PC-3 (cell line): ENCODE measurements around the gene MOG. TPM values are rescaled to one million over a fixed set of nuclear protein-coding genes. Genes with fewer than 3 reads are reported as not detected.

Experiments used
- ATAC-seq: fragments of 200-7000 bp; cut with Tn5 transposase; 2 replicates; pipeline ENCODE4 v1.9.1; 2020; ENCODE audit warnings: mild to moderate bottlenecking, moderate library complexity
- BruUV-seq: library from RNA; stranded (reverse); fragments of 400-500 nt; replicated peaks from 2 replicates; lab custom pipeline; 2021; lab: Mats Ljungman, UMichigan
- CTCF ChIA-PET: fragments of 300-600 bp; sonication (Branson Sonifier 250); formaldehyde crosslinking; loops from one replicate; lab custom pipeline; 2022; ENCODE audit warnings: antibody characterized with exemption; lab: Charles Lee
- POLR2A ChIA-PET: fragments of 300-600 bp; sonication (Branson Sonifier 250); formaldehyde crosslinking; loops from one replicate; lab custom pipeline; 2022; ENCODE audit warnings: antibody characterized with exemption; ENCODE audit not compliant: unreplicated experiment; lab: Charles Lee
- DNase-seq: peaks from one replicate; pipeline ENCODE4 v3.0.0-alpha.2; 2015
- H2AFZ ChIP-seq: fragments of 300-600 bp; sonication (generic); 2 replicates; pipeline ENCODE4 v1.6.0; 2016; ENCODE audit warnings: antibody characterized with exemption, low read length
- H3F3A ChIP-seq: fragments of 300-600 bp; sonication (generic); one replicate; pipeline ENCODE4 v1.6.0; 2017; ENCODE audit warnings: antibody characterized with exemption, low read length, control low read depth, mild to moderate bottlenecking; ENCODE audit not compliant: unreplicated experiment
- H3K27ac ChIP-seq: fragments of 300-600 bp; sonication (generic); 2 replicates; pipeline ENCODE4 v1.5.1; 2016; ENCODE audit warnings: mild to moderate bottlenecking, low read length
- H3K27me3 ChIP-seq: fragments of 300-600 bp; sonication (generic); 2 replicates; pipeline ENCODE4 v1.6.1; 2016; ENCODE audit warnings: low read length, mixed read lengths
- H3K36me3 ChIP-seq: fragments of 300-600 bp; sonication (generic); 2 replicates; pipeline ENCODE4 v1.6.1; 2016; ENCODE audit warnings: low read depth, mixed run types, low read length, mixed read lengths
- H3K4me1 ChIP-seq: fragments of 300-600 bp; sonication (generic); 2 replicates; pipeline ENCODE4 v1.5.1; 2016; ENCODE audit warnings: low read length; ENCODE audit not compliant: insufficient read depth
- H3K4me2 ChIP-seq: fragments of 300-600 bp; sonication (generic); 2 replicates; pipeline ENCODE4 v1.6.0; 2016; ENCODE audit warnings: low read length
- H3K4me3 ChIP-seq: fragments of 300-600 bp; sonication (generic); 2 replicates; pipeline ENCODE4 v1.5.1; 2016; ENCODE audit warnings: mild to moderate bottlenecking, low read length, mixed read lengths
- H3K79me2 ChIP-seq: fragments of 300-600 bp; sonication (generic); 2 replicates; pipeline ENCODE4 v1.6.1; 2017; ENCODE audit warnings: low read length, mixed read lengths
- H3K9ac ChIP-seq: fragments of 300-600 bp; sonication (generic); 2 replicates; pipeline ENCODE4 v1.6.0; 2016; ENCODE audit warnings: mild to moderate bottlenecking, low read length
- H3K9me2 ChIP-seq: fragments of 300-600 bp; sonication (generic); replicated peaks from 2 replicates; pipeline ENCODE4 v1.6.1; 2016; ENCODE audit warnings: mixed run types, low read length, mixed read lengths
- H3K9me3 ChIP-seq: fragments of 300-600 bp; sonication (generic); 2 replicates; pipeline ENCODE4 v1.6.1; 2016; ENCODE audit warnings: low read length, mixed read lengths
- H4K20me1 ChIP-seq: fragments of 300-600 bp; sonication (generic); 2 replicates; pipeline ENCODE4 v1.6.1; 2016; ENCODE audit warnings: low read length, mixed read lengths
- CTCF ChIP-seq: fragments of 300-600 bp; sonication (generic); conservative IDR thresholded peaks from 2 replicates; pipeline ENCODE4 v1.5.1; 2017; ENCODE audit warnings: antibody characterized with exemption, low read depth, mild to moderate bottlenecking, low read length
- EZH2 ChIP-seq: fragments of 300-600 bp; sonication (generic); IDR thresholded peaks from one replicate; pipeline ENCODE4 v1.6.1; 2017; ENCODE audit warnings: antibody characterized with exemption, mild to moderate bottlenecking, low read length; ENCODE audit not compliant: unreplicated experiment
- EZH2phosphoT487 ChIP-seq: fragments of 300-600 bp; sonication (generic); IDR thresholded peaks from 2 replicates; pipeline ENCODE4 v1.6.1; 2018; ENCODE audit warnings: mild to moderate bottlenecking, antibody characterized with exemption, low read length, borderline replicate concordance
- intact Hi-C: fragments of 100-400 bp; cut with micrococcal nuclease; formaldehyde crosslinking; loops from 2 replicates; pipeline ENCODE4 v1.9.0; 2023
- total RNA-seq: library from RNA; depleted of rRNA; stranded (reverse); fragments of >200 nt; gene quantifications from 2 replicates; pipeline ENCODE4 v1.2.3, GENCODE V29; 2014

MOG gene
- total RNA-seq, 1 experiment from 2014 or later = not detected

GRCh38 chr6:29637247-29637646, 19.6 kb upstream of the MOG start:
- ATAC-seq (no peak), DNase-seq (no peak)
- Histone ChIP-seq H3K27ac (no peak overlapping the region), H3F3A (no peaks in the 10 kb centered on the region), H3K4me2 (no peak overlapping the region), H2AFZ (no peak overlapping the region), H4K20me1 (no peaks in the 10 kb centered on the region), H3K4me1 (peaks cover 4% of the 10 kb centered on the region), H3K9me2 (no peaks in the 10 kb centered on the region), H3K79me2 (no peaks in the 10 kb centered on the region), H3K9ac (no peak overlapping the region), H3K9me3 (no peaks in the 10 kb centered on the region), H3K36me3 (no peaks in the 10 kb centered on the region), H3K4me3 (no peak overlapping the region), H3K27me3 (no peaks in the 10 kb centered on the region)
- intact Hi-C loops = no loop called here
- no peak for TF ChIP-seq EZH2
- no peak for TF ChIP-seq EZH2phosphoT487
- TF ChIP-seq CTCF = no peak
- POLR2A ChIA-PET = interaction anchor here (0.7 kb wide), 1 partner anchor 13 kb away, joined by 5 read pairs; no protein-coding TSS in a partner anchor
- CTCF ChIA-PET = no interaction called here
- no TSS peak for BruUV-seq

DNA sequence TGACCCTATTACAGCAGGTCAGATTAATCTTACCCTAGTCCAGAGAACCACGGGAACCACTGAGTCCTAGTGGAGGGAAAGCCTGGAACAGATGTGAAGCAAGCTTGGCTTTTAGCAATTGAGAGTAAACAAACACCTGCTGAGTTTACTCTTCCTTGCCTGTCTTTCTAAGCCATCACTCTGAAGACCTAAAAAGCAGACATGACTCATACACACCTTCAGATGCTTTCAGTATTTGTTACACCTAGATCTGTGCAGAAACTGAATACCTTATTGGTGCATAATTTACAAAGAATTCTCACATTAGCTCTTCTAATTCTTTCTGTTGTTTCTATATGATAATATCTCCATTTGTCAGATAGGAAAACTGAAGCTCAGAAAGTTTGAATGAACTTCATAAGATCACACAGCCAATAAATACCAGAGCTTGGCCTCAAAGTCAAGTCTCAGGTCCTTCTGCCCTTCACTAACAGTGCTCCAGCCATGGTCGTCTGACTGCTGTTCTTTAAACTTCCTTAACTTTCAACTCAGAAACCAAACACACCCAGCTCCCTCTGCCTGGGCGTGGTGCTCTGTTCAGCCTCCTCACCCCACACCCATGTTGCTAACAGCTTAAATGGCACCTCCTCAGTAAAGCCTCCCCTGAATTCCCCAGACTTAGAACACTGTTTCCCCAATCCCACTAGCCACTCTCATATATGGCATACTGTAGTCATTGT, 15.3 kb upstream of the MOG start:
- no TSS peak for BruUV-seq
- ChIA-PET CTCF (interaction anchor here (0.7 to 1.3 kb wide), 2 partner anchors 12 to 97 kb away, joined by 4 to 8 read pairs; no protein-coding TSS in a partner anchor), POLR2A (no interaction called here)
- no peaks in the 10 kb centered on the region for H3F3A ChIP-seq
- no peak for TF ChIP-seq EZH2phosphoT487
- no peak for TF ChIP-seq CTCF
- no peak for TF ChIP-seq EZH2
- H3K9ac ChIP-seq = no peak overlapping the region
- intact Hi-C loops = no loop called here
- no peak overlapping the region for H3K27ac ChIP-seq
- H3K9me2 ChIP-seq = no peaks in the 10 kb centered on the region
- no peaks in the 10 kb centered on the region for H4K20me1 ChIP-seq
- no peaks in the 10 kb centered on the region for H3K27me3 ChIP-seq
- ATAC-seq (no peak; the same call in 1 of the 2 replicates), DNase-seq (no peak)
- no peak overlapping the region for H3K4me3 ChIP-seq
- H2AFZ ChIP-seq = no peak overlapping the region
- H3K9me3 ChIP-seq = no peaks in the 10 kb centered on the region
- H3K36me3 ChIP-seq = no peaks in the 10 kb centered on the region
- no peaks in the 10 kb centered on the region for H3K79me2 ChIP-seq
- H3K4me1 ChIP-seq = no peaks in the 10 kb centered on the region
- no peak overlapping the region for H3K4me2 ChIP-seq
